ENCODE data around the gene PPID. TPM values are rescaled to one million over a fixed set of nuclear protein-coding genes. Genes with fewer than 3 reads are reported as not detected.
"Not testable (repeated sequence)": the region's sequence is repeated elsewhere in the genome, so short reads cannot be mapped to it uniquely, and the experiment has no call there.

Gene PPID
- total RNA-seq, 1 donor from 2014 or later: 40.8 TPM

- DNase-seq (ENCODE audit: low read depth): no peak
- H3K4me3 ChIP-seq (ENCODE audit: low read depth, low read length): no peak overlapping the region
- no peak for TF ChIP-seq CTCF (IDR thresholded peaks at IDR 0.05; ENCODE audit: insufficient read depth, low read length, poor library complexity, severe bottlenecking)
- no peaks in the 10 kb centered on the region for H3K36me3 ChIP-seq (ENCODE audit: control insufficient read depth, insufficient read depth, low read length)
- no peaks in the 10 kb centered on the region for H3K27me3 ChIP-seq (ENCODE audit: control insufficient read depth, insufficient read depth, low read length)
Observed at GRCh38 chr4:158669310-158669709, 53.9 kb downstream of the PPID start.

DNA sequence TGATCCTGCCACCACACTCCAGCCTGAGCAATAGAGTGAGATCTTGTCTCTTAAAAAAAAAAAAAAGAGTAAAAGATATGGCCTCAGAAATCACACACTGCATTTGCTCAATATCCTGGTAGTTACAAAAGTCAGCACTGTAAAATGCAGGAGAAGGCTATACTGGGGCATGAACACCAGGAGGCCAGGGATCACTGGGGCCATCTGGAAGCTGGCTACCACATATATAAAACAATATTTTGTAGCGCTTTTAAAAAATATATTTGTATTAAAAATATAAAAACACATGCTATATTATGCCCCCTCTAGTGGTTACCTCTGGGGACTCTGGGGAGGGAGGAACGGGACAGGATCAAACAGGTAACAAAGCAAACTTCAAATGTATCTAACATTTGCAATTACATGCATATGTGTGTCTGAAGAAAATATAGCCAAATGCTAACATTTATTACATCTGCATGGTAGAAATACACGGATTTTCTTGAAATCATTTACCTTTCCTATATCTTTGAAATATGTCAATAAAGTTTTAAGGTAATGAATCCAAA is 55.5 kb downstream of the PPID start:
- Histone ChIP-seq H3K36me3 (ENCODE audit: control insufficient read depth, insufficient read depth, low read length) (no peaks in the 10 kb centered on the region), H3K27me3 (ENCODE audit: control insufficient read depth, insufficient read depth, low read length) (no peaks in the 10 kb centered on the region), H3K4me3 (ENCODE audit: low read depth, low read length) (no peak overlapping the region)
- no peak for DNase-seq (ENCODE audit: low read depth)
- TF ChIP-seq CTCF (IDR thresholded peaks at IDR 0.05; ENCODE audit: insufficient read depth, low read length, poor library complexity, severe bottlenecking): peak; percentile 55

GRCh38 chr4:158666892-158667291 is 56.3 kb downstream of the PPID start:
- Histone ChIP-seq H3K4me3 (ENCODE audit: low read depth, low read length) (no peak overlapping the region), H3K36me3 (ENCODE audit: control insufficient read depth, insufficient read depth, low read length) (no peaks in the 10 kb centered on the region), H3K27me3 (ENCODE audit: control insufficient read depth, insufficient read depth, low read length) (no peaks in the 10 kb centered on the region)
- TF ChIP-seq CTCF (IDR thresholded peaks at IDR 0.05; ENCODE audit: insufficient read depth, low read length, poor library complexity, severe bottlenecking): no peak
- no peak for DNase-seq (ENCODE audit: low read depth)

DNA sequence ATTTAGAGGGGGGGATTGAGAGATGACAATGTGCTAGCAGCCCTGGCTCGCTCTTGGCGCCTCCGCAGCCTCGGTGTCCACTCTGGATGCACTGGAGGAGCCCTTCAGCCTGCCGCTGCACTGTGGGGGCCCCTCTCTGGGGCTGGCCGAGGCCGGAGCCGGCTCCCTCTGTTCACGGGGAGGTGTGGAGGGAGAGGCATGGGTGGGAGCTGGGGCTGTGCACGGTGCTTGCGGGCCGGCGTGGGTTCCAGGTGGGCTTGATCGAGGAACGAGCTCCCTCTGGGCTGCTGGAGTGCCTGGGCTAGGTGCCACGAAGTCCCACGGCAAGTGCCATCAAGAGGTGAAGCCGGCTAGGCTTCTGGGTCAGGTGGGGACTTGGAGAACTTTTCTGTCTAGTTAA is 58.4 kb downstream of the PPID start:
- TF ChIP-seq CTCF (IDR thresholded peaks at IDR 0.05; ENCODE audit: insufficient read depth, low read length, poor library complexity, severe bottlenecking): no peak
- Histone ChIP-seq H3K36me3 (ENCODE audit: control insufficient read depth, insufficient read depth, low read length) (no peaks in the 10 kb centered on the region), H3K4me3 (ENCODE audit: low read depth, low read length) (no peak overlapping the region), H3K27me3 (ENCODE audit: control insufficient read depth, insufficient read depth, low read length) (no peaks in the 10 kb centered on the region)
- DNase-seq (ENCODE audit: low read depth): no peak

GRCh38 chr4:158663707-158664625 is 59.2 kb downstream of the PPID start:
- H3K4me3 ChIP-seq (ENCODE audit: low read depth, low read length); H3K27me3 ChIP-seq (ENCODE audit: control insufficient read depth, insufficient read depth, low read length); DNase-seq (ENCODE audit: low read depth); H3K36me3 ChIP-seq (ENCODE audit: control insufficient read depth, insufficient read depth, low read length): not testable (repeated sequence)

- not testable (repeated sequence) for H3K4me3 ChIP-seq (ENCODE audit: low read depth, low read length); DNase-seq (ENCODE audit: low read depth); H3K36me3 ChIP-seq (ENCODE audit: control insufficient read depth, insufficient read depth, low read length); H3K27me3 ChIP-seq (ENCODE audit: control insufficient read depth, insufficient read depth, low read length)
Observed at GRCh38 chr4:158663255-158663654, 59.9 kb downstream of the PPID start.

Other genes starting within 250 kb of the PPID start
- not detected in 2 replicates for gene RXFP1, start 201.5 kb downstream of the PPID start, total RNA-seq
- gene C4orf46, start 51.5 kb downstream of the PPID start, total RNA-seq: 14.1 and 16.6 TPM in 2 replicates
- gene ETFDH, start 51.1 kb downstream of the PPID start, total RNA-seq: 10.5 and 13.3 TPM in 2 replicates
- 41.8 and 44.2 TPM in 2 replicates for gene FNIP2, start 45.6 kb upstream of the PPID start, total RNA-seq